Measurements from ENCODE around the gene CSDE1.

Gene CSDE1

DNA sequence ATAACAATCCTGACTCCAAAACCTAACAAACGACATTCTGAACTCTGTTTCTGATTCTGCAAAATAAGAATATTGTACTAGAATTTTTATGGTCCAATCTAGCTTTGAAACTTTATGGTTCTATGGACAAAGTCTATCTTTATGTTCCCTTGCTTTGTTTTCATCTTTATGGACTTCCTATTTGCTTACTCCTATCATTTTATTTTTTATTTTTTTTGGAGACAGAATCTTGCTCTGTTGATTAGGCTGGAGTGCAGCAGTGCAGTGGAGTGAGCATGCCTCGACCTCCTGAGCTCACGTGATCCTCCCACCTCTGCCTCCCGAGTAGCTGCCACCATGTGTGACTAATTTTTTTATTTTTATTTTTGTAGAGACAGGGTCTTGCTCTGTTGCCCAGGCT, 44.8 kb downstream of the CSDE1 start:
- H4K20me1 ChIP-seq (ENCODE audit: insufficient read depth, low read length, poor library complexity, severe bottlenecking), result peaks cover 19% of the 10 kb centered on the region
- H2AFZ ChIP-seq (ENCODE audit: low read length), result no peak overlapping the region
- H3K9me3 ChIP-seq (ENCODE audit: insufficient read depth, low read depth, low read length), result no peaks in the 10 kb centered on the region
- peak overlapping the region; percentile 49 for H3K4me2 ChIP-seq (ENCODE audit: low read depth, low read length, poor library complexity, severe bottlenecking)
- H3K79me2 ChIP-seq (ENCODE audit: insufficient read depth, low read length), result peaks cover 41% of the 10 kb centered on the region
- no peaks in the 10 kb centered on the region for H3K27me3 ChIP-seq (ENCODE audit: insufficient read depth, low read length, poor library complexity, severe bottlenecking)
- no peak for TF ChIP-seq EZH2phosphoT487 (IDR thresholded peaks at IDR 0.05; ENCODE audit: borderline replicate concordance)
- TF ChIP-seq, protein P1, sequence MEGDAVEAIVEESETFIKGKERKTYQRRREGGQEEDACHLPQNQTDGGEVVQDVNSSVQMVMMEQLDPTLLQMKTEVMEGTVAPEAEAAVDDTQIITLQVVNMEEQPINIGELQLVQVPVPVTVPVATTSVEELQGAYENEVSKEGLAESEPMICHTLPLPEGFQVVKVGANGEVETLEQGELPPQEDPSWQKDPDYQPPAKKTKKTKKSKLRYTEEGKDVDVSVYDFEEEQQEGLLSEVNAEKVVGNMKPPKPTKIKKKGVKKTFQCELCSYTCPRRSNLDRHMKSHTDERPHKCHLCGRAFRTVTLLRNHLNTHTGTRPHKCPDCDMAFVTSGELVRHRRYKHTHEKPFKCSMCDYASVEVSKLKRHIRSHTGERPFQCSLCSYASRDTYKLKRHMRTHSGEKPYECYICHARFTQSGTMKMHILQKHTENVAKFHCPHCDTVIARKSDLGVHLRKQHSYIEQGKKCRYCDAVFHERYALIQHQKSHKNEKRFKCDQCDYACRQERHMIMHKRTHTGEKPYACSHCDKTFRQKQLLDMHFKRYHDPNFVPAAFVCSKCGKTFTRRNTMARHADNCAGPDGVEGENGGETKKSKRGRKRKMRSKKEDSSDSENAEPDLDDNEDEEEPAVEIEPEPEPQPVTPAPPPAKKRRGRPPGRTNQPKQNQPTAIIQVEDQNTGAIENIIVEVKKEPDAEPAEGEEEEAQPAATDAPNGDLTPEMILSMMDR (conservative IDR thresholded peaks at IDR 0.05; ENCODE audit: low read length), result no peak
- no peaks in the 10 kb centered on the region for H3K9me2 ChIP-seq (replicated peaks; ENCODE audit: low read depth, low read length)
- peaks cover 49% of the 10 kb centered on the region for H3K36me3 ChIP-seq (ENCODE audit: insufficient read depth, low read length)
- no peak overlapping the region for H3K9ac ChIP-seq (ENCODE audit: low read depth, low read length, poor library complexity, severe bottlenecking)
- peaks cover 10% of the 10 kb centered on the region for H3F3A ChIP-seq (ENCODE audit: low read depth)
- H3K4me3 ChIP-seq (ENCODE audit: low read length, poor library complexity, severe bottlenecking), result no peak overlapping the region
- peaks cover 11% of the 10 kb centered on the region for H3K4me1 ChIP-seq (ENCODE audit: insufficient read depth, low read length, poor library complexity, severe bottlenecking)

DNA sequence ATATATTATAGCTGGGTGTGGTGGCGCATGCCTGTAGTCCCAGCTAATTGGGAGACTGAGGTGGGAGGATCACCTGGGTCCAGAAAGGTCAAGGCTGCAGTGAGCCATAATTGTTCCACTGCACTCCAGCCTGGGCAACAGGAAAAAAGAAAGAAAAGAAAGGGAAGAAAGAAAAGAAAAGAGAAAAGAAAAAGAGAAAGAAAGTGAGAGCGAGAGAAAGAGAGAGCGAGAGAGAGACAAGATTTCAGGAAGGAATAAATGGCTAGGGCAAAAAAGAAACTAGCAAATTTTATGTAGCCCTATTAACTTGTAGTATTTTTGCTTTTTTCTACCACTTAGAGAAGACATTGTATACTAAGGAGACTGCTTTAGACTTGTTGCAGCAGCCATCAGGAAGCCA, 47.4 kb downstream of the CSDE1 start:
- Histone ChIP-seq H3K79me2 (ENCODE audit: insufficient read depth, low read length) (peaks cover 29% of the 10 kb centered on the region), H3K9me3 (ENCODE audit: insufficient read depth, low read depth, low read length) (no peaks in the 10 kb centered on the region), H2AFZ (ENCODE audit: low read length) (no peak overlapping the region), H3K4me3 (ENCODE audit: low read length, poor library complexity, severe bottlenecking) (no peak overlapping the region), H3K9me2 (replicated peaks; ENCODE audit: low read depth, low read length) (no peaks in the 10 kb centered on the region), H3K36me3 (ENCODE audit: insufficient read depth, low read length) (peaks cover 54% of the 10 kb centered on the region), H3F3A (ENCODE audit: low read depth) (no peaks in the 10 kb centered on the region), H3K27me3 (ENCODE audit: insufficient read depth, low read length, poor library complexity, severe bottlenecking) (no peaks in the 10 kb centered on the region), H3K4me1 (ENCODE audit: insufficient read depth, low read length, poor library complexity, severe bottlenecking) (peaks cover 6% of the 10 kb centered on the region), H3K9ac (ENCODE audit: low read depth, low read length, poor library complexity, severe bottlenecking) (no peak overlapping the region), H4K20me1 (ENCODE audit: insufficient read depth, low read length, poor library complexity, severe bottlenecking) (peaks cover 13% of the 10 kb centered on the region), H3K4me2 (ENCODE audit: low read depth, low read length, poor library complexity, severe bottlenecking) (no peak overlapping the region)
- TF ChIP-seq, protein P1 (conservative IDR thresholded peaks at IDR 0.05; ENCODE audit: low read length), result no peak
- no peak for TF ChIP-seq EZH2phosphoT487 (IDR thresholded peaks at IDR 0.05; ENCODE audit: borderline replicate concordance)

DNA sequence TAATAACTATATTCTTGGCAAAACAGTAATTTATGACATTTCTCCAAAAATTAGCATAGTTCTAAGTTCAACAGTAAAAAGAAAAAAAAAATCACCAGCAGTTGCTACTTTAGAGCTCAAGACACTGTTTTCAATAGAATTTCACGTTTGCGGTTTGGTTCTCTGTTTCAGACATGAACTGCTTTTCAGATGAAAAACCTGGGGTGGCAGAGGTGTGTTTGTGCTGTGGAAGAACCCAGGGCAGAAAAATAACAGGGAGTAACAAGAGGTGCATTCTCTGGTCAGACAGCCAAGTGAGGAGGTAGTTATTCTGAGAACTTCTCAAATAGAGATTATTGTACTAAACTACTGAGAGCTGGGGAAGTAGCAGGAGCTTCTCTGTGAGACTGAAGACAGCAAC, 50.2 kb downstream of the CSDE1 start:
- TF ChIP-seq, protein P1 (conservative IDR thresholded peaks at IDR 0.05; ENCODE audit: low read length), result no peak
- no peak for TF ChIP-seq EZH2phosphoT487 (IDR thresholded peaks at IDR 0.05; ENCODE audit: borderline replicate concordance)
- Histone ChIP-seq H3K27me3 (ENCODE audit: insufficient read depth, low read length, poor library complexity, severe bottlenecking) (no peaks in the 10 kb centered on the region), H4K20me1 (ENCODE audit: insufficient read depth, low read length, poor library complexity, severe bottlenecking) (no peaks in the 10 kb centered on the region), H3K4me1 (ENCODE audit: insufficient read depth, low read length, poor library complexity, severe bottlenecking) (no peaks in the 10 kb centered on the region), H3K4me2 (ENCODE audit: low read depth, low read length, poor library complexity, severe bottlenecking) (no peak overlapping the region), H3K36me3 (ENCODE audit: insufficient read depth, low read length) (peaks cover 42% of the 10 kb centered on the region), H3F3A (ENCODE audit: low read depth) (no peaks in the 10 kb centered on the region), H3K9me2 (replicated peaks; ENCODE audit: low read depth, low read length) (no peaks in the 10 kb centered on the region), H3K9me3 (ENCODE audit: insufficient read depth, low read depth, low read length) (no peaks in the 10 kb centered on the region), H3K79me2 (ENCODE audit: insufficient read depth, low read length) (peaks cover 2% of the 10 kb centered on the region; the same call in 1 of the 2 replicates), H2AFZ (ENCODE audit: low read length) (no peak overlapping the region), H3K9ac (ENCODE audit: low read depth, low read length, poor library complexity, severe bottlenecking) (no peak overlapping the region), H3K4me3 (ENCODE audit: low read length, poor library complexity, severe bottlenecking) (no peak overlapping the region)
